MM.1S (cell line): Measurements from ENCODE around the gene GRB2.

Experiments
- EZH2 ChIP-seq: fragments of 300-600 bp; sonication (generic); optimal IDR thresholded peaks from 2 replicates; pipeline ENCODE3; 2017; ENCODE audit warnings: low read depth, mild to moderate bottlenecking, antibody characterized with exemption, low read length, mixed read lengths
- EZH2phosphoT487 ChIP-seq: fragments of 300-600 bp; sonication (generic); IDR thresholded peaks from 2 replicates; pipeline ENCODE4 v1.6.1; 2018; ENCODE audit warnings: antibody characterized with exemption, low read length
- TF ChIP-seq, protein P1 (sequence below): fragments of 300-600 bp; sonication (generic); IDR thresholded peaks from 2 replicates; pipeline ENCODE4 v1.5.1; 2016; ENCODE audit warnings: antibody characterized with exemption, low read length, mixed read lengths

DNA sequence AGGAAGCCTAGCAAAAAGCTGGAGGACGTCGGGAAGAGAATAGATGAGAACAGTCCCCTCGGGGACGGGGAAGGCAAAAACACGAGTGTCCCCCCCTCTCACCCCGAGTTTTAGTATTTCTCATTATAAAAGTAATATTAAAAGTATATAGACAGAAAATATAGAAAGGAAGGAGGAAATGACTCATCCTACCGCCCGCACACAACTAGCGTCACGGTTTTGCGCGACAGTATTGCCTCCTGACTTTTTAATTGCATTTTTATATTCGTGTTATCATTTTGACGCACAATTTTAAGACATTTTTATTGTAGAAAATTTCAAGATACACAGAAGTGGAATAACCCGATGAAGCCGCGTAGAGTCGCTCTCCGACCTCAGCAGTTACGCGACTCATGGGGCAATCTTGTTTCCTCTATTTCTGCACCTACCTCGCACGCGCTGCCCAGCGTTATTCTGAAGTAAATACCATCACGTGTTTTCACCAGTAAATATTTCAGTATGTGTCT is 115.6 kb downstream of the GRB2 start:
- TF ChIP-seq, protein P1, sequence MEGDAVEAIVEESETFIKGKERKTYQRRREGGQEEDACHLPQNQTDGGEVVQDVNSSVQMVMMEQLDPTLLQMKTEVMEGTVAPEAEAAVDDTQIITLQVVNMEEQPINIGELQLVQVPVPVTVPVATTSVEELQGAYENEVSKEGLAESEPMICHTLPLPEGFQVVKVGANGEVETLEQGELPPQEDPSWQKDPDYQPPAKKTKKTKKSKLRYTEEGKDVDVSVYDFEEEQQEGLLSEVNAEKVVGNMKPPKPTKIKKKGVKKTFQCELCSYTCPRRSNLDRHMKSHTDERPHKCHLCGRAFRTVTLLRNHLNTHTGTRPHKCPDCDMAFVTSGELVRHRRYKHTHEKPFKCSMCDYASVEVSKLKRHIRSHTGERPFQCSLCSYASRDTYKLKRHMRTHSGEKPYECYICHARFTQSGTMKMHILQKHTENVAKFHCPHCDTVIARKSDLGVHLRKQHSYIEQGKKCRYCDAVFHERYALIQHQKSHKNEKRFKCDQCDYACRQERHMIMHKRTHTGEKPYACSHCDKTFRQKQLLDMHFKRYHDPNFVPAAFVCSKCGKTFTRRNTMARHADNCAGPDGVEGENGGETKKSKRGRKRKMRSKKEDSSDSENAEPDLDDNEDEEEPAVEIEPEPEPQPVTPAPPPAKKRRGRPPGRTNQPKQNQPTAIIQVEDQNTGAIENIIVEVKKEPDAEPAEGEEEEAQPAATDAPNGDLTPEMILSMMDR = peak; percentile 28; the same call in 1 of the 2 replicates
- TF ChIP-seq EZH2 (no peak), EZH2phosphoT487 (no peak)
